NCI-H510A (cell line): ENCODE results near the gene SLC35A4.
"Not testable (repeated sequence)": the region's sequence is repeated elsewhere in the genome, so short reads cannot be mapped to it uniquely, and the experiment has no call there.

Experiments
- DNase-seq: peaks from one replicate; lab custom pipeline; 2025; lab: John Stamatoyannopoulos, UW

SLC35A4 gene

DNA sequence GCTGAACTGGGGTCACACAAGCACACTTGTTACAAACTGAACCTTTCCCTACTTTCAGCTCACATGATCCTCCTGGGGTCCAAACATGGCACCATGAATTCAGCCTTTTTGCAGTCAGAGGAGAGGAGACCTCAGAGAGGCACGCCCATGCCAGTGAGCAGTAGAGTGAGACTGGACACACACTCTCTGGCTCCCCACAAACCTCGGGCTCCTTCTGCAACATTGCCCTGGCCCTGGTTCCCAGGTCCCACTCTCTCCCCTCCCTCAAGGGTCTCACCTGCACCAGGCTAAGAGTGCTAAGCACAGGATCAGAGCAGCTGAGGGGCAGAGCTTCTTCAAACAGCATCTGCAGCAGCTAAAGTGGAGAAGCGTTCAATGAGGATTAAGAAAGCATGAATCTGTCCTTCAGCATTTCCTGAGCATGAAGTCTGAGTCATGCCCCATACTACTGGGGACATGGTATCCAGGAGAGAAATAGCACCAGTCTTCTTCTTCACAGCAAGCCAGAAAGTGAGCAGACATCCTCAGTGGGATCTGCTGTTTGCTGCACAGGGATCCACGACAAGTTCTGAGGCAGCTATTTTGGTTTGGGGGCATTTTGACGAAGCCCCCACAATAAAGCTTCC is 27.2 kb downstream of the SLC35A4 start:
- DNase-seq: no peak

DNA sequence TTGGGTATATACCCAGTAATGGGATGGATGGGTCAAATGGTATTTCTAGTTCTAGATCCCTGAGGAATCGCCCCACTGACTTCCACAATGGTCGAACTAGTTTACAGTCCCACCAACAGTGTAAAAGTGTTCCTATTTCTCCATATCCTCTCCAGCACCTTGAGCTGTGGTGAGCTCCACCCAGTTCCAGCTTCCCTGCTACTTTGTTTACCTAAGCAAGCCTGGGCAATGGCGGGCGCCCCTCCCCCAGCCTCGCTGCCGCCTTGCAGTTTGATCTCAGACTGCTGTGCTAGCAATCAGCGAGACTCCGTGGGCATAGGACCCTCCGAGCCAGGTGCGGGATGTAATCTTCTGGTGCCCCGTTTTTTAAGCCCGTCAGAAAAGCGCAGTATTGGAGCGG is 28.4 kb downstream of the SLC35A4 start:
- not testable (repeated sequence) for DNase-seq

DNA sequence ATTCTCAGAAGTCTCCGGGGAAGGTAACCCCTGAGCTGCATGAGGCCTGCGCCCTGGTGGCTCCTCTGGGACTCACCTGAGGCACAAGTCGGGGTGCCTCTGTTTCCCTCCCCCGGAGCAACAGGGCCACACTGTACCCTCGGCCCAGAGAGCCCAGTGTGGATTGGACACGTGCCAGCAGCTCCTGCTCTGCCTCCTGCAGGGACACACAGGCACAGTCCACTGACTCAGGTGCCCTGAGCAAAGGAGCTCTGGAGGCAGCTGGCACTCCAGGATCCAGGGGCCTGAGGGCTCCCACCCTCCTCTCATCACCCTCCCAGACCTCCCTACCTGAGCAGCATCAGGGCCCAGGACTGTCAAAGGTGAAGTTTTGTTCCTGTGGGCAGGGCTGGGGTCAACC is 29.5 kb downstream of the SLC35A4 start:
- DNase-seq: no peak

DNA sequence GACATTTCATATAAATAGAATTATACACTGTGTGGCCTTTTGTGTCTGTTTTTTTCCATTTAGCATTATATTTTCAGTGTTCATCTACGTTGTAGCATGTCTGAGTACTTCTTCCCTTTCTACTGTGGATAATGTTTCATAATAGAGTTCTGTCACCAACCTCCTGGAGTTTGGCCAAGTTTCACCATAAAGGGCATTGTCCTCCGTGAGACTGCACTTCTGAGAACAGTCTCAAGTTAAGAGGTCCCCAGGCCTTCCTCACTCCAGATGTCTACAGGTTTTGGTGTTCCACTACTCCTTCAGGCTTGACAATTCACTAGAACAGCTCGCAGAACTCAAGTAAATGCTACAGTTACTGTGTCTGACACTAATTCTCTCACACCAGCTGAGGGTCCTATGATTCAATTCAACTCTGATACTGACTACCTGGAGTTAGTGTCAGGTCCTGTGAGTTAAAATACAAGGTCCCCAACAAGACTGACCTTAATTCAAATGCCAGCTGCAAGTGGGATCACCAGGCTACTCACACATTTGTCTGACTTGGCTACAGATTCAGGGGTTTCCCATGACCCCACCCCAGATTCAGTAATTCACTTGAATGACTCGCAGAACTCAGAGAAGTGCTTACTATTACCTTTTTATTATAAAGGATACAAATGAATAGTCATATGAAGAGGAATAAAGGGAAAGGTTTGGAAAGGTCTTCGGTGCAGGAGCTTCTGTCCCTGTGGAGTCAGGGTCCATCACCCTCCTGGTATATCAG is 31.1 kb downstream of the SLC35A4 start:
- no peak for DNase-seq

DNA sequence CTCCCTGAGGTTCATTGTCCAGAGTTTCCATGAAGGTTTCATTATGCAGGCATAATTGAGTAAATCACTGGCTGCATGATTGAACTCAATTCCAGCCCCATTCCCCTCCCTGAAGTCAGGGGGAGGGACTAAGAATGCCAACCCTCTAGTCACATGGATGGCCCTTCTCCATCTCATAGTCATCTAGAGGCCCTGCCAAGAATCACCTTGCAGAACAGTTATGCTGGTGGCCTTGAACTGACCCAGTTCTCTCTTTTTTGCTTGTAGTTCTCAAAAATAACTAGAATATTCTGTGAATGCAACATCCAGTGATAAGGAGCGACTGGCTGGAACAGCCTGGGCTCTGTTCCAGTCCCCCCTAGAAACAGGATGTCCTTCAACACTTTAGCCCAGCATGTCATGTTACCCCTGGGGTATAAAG is 31.7 kb downstream of the SLC35A4 start:
- no peak for DNase-seq

DNA sequence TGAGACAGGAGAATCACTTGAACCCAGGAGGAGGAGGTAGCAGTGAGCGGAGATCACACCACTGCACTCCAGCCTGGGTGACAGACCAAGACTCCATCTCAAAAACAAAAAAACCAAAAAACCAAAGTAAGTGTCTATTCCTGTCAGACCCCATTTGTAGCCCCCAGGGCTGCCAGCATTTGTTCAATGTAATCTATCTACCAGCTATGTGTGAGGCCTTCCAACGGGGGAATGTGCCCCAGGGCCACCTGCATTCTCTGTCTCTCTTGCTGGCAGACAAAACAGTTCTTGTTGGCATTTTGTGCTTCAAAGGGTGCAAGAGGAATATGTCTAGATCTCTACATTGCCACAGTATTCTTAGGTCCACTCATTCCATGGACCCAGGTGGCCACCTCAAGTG is 34.2 kb downstream of the SLC35A4 start:
- no peak for DNase-seq

DNA sequence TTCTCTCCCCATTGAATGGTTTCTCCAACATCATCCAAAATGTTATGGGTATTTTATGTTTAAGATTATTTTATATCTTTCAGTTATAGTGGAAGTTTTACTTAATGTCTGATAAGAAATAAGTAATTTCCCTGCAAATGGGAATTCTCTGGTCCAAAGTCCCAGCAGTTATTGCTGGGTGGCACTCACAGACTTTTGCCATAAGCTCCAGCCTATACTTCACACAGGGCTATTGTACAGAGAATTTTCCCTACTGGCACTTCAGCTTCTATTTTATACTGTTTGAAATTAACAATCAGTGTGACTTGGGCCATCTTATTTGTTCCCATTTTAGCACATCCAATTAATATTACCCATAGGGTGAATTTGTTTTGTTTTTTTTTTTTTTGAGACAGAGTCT is 35.5 kb downstream of the SLC35A4 start:
- no peak for DNase-seq

DNA sequence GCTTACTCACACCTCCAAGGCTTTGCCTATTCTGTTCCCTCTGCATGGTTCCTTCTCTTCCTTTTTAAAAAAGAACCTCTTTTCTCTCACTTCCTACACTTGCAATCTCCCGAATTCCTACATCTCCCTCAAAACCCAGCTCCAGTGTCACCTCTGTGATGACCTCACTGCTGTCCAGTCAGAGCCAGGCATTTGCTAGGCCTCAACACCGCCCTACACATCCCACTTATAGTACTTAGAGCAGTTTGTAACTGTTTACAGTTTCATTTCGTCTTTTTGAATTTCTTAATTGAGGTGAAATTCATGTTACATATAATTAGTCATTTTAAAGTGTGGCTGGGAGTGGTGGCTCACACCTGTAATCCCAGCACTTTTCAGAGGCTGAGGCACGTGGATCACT is 37.5 kb downstream of the SLC35A4 start:
- no peak for DNase-seq

DNA sequence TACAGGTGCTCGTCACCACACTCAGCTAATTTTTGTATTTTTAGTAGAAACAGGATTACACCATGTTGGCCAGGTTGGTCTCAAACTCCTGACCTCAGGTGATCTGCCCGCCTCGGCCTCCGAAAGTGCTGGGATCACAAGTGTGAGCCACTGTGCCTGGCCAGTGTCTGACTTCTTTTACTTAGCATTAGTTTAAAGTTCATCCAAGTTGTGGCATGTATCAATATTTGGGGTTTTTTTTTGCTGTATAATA is 38.7 kb downstream of the SLC35A4 start:
- not testable (repeated sequence) for DNase-seq

DNA sequence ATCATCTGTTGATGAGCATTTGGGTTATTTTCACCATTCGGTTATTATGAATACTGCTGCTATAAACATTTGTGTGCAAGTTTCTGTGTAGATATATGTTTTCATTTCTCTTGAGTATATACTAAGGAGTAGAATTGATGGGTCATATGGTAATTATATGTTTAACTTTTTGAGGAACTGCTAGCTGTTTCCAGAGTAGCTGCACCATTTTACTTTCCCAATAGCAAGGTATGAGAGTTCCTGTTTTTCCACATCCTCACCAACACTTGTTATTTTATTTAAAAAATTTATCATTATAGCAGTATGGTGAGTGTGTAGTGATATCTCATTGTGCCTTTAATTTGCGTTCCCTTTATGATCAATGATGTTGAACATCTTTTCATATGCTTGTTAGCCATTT is 39.1 kb downstream of the SLC35A4 start:
- no peak for DNase-seq

DNA sequence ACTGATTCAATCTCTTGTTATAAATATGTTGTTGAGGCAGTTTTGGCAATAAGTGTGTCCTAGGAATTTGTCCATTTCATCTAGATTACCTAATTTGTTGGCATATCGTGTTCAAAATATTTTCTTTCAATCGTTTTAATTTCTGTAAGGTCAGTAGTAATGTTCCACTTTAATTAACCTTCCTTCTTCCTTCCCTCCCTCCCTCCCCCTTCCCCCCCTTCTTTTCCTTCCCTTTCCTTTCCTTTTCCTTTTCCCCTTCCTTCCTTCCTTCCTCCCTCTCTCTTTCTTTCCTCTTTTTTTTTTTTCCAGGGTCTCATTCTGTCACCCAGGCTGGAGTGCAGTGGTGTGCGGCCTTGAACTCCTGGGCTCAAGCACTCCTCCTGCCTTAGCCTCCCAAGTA is 41.3 kb downstream of the SLC35A4 start:
- DNase-seq: no peak

DNA sequence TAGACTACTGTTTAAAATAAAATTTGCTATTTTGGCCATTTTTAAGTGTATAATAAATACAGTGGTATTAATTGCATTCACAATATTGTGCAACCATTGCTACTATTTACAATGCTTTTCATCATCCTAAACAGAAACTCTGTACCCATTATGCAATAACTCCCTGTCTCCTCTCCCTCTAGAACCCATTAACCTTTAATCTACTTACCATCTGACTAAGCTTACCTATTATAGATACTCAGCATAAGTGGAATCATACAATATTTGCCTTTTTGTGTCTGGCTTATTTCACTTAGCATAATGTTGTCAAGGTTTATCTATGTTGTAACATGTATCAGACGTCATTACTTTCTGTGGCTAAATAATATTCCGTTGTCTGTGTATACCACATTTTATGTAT is 42.4 kb downstream of the SLC35A4 start:
- no peak for DNase-seq

DNA sequence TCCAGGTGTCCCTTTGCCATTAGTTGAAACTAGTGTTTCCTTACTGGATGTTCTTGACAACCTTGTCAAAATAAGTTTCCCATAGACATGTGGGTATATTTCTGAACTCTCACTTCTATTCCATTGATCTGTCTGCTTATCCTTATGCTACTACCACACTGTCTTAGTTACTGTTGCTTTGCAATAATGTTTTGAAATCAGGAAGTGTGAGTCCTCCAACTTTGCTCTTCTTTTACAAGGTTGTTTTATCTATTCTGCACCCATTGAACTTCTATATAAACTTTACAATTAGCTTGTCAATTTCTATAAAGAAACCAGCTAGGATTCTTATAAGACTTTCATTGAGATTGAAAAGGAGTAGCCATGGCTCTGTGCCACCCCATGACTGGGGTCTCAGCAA is 44.1 kb downstream of the SLC35A4 start:
- no peak for DNase-seq

DNA sequence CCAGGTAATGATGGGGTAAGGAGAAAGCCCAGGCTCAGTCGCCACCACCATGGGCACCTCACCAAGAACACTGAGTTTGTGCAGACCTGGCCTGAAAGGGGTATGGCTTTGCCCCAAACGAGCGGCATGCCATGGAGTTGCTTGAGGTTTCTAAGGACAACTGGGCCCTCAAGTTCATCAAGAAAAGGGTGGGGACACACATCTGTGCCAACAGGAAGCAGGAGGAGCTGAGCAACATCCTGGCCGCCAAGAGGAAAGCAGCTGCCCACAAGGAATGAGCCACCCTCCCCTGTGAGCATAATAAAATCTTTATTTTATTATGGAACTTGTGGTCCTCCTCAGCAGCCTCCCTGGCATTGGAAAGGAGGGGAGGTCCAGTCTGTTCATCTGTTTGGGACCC is 44.5 kb downstream of the SLC35A4 start:
- no peak for DNase-seq

DNA sequence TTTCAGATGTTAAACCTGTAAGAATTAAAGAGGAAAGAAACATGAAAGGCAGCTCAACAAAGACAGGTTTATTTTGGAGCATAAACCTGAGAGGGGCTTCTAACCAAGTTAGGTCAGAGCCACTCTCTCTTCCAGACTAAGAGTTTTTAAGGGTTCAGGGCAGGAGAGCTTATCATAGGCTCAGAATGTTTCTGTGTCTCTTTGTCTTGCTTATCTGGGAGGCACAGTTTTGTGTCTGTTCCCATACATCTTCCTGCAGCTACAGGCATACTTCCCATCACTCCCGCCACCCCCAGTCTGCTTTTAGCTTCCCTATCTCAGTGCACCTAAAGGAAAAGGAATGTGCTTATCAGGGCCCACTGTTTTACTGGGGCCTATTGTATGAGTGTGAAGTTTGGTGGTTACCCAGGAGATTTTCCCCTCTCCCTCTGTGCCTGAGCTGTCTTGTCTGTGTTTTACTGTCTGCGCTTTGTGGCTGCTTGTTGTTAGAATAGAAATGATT is 46.4 kb downstream of the SLC35A4 start:
- no peak for DNase-seq
